ENCODE measurements around the gene INTS4.
"Not testable (repeated sequence)": the region's sequence is repeated elsewhere in the genome, so short reads cannot be mapped to it uniquely, and the experiment has no call there.

Gene INTS4

DNA sequence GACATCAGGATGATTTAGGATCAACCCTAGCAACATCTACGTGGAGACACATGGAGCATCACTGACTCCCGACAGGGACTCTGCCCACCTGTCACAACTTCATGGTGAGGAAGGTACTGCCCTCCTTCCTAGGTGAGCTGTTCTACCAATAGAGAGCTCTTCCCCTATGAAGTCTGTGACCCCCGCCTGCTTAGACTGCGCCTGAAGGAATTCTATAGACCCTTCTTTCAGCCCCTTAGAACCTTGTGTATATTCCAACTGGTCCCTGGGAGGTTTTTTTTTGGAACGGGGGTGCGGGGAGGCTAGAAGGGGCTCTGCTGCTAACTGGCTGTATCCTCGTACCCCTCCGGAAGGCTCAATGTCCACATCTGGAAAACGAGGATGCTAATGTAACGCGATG lies 566 bp downstream of the INTS4 start:
- H3K9me3 ChIP-seq (ENCODE audit: control extremely low read depth in 1 of 5, control insufficient read depth in 4 of 5, insufficient read depth in 2 of 5, low read depth in 1 of 5, low read length in 4 of 5) = no peaks in the 10 kb centered on the region
- ChIA-PET POLR2A (interaction anchor here (0.7 to 0.9 kb wide), 2 partner anchors 12 to 398 kb away, joined by 3 to 6 read pairs; no protein-coding TSS in a partner anchor), CTCF (interaction anchor here (1.0 to 1.2 kb wide), 2 partner anchors 52 to 174 kb away, joined by 3 to 4 read pairs; no protein-coding TSS in a partner anchor)
- H3K36me3 ChIP-seq (ENCODE audit: control insufficient read depth in 4 of 4, insufficient read depth in 4 of 4, low read length in 3 of 4) = peaks cover 4 to 23% (median 15%) of the 10 kb centered on the region in 4 experiments
- no peaks in the 10 kb centered on the region for H3K27me3 ChIP-seq (replicated peaks in 2 of 5; ENCODE audit: control insufficient read depth in 4 of 5, insufficient read depth in 5 of 5, low read length in 4 of 5)
- WGBS (ENCODE audit: insufficient coverage) = 10% methylated on average over 5 of the region's 11 CpGs
- peaks cover 12 to 20% (median 16%) of the 10 kb centered on the region in 4 experiments for H3K4me1 ChIP-seq (ENCODE audit: control extremely low read depth in 1 of 4, control insufficient read depth in 4 of 4, insufficient read depth in 4 of 4, low read length in 3 of 4)
- H3K27ac ChIP-seq (ENCODE audit: insufficient read depth in 1 of 2, low read depth in 1 of 2, low read length in 2 of 2, poor library complexity in 1 of 2, severe bottlenecking in 2 of 2) = peak overlapping the region; percentile 75 to 88
- no peak for DNase-seq
- H3K4me3 ChIP-seq (ENCODE audit: control insufficient read depth in 1 of 7, extremely low read depth in 1 of 7, insufficient read depth in 4 of 7, low read depth in 2 of 7, low read length in 6 of 7) = peak overlapping the region; percentile 63 to 99 (median 94)

- POLR2A ChIA-PET = no interaction called here
- Histone ChIP-seq H3K27me3 (replicated peaks in 2 of 5; ENCODE audit: control insufficient read depth in 4 of 5, insufficient read depth in 5 of 5, low read length in 4 of 5) (no peaks in the 10 kb centered on the region), H3K4me1 (ENCODE audit: control extremely low read depth in 1 of 4, control insufficient read depth in 4 of 4, insufficient read depth in 4 of 4, low read length in 3 of 4) (peaks cover 12 to 20% (median 16%) of the 10 kb centered on the region in 4 experiments), H3K4me3 (ENCODE audit: control insufficient read depth in 1 of 7, extremely low read depth in 1 of 7, insufficient read depth in 4 of 7, low read depth in 2 of 7, low read length in 6 of 7) (no peak overlapping the region), H3K27ac (ENCODE audit: insufficient read depth in 1 of 2, low read depth in 1 of 2, low read length in 2 of 2, poor library complexity in 1 of 2, severe bottlenecking in 2 of 2) (no peak overlapping the region), H3K9me3 (ENCODE audit: control extremely low read depth in 1 of 5, control insufficient read depth in 4 of 5, insufficient read depth in 2 of 5, low read depth in 1 of 5, low read length in 4 of 5) (no peaks in the 10 kb centered on the region), H3K36me3 (ENCODE audit: control insufficient read depth in 4 of 4, insufficient read depth in 4 of 4, low read length in 3 of 4) (peaks cover 4 to 46% (median 27%) of the 10 kb centered on the region in 4 experiments)
- DNase-seq = no peak
- WGBS (ENCODE audit: insufficient coverage) = 100% methylated on average over 3 of the region's 5 CpGs
- CTCF ChIA-PET = no interaction called here
Observed at GRCh38 chr11:77990981-77991380, 3.5 kb downstream of the INTS4 start.

- H3K36me3 ChIP-seq (ENCODE audit: control insufficient read depth in 4 of 4, insufficient read depth in 4 of 4, low read length in 3 of 4) = peaks cover 4 to 50% (median 34%) of the 10 kb centered on the region in 4 experiments
- DNase-seq; H3K4me1 ChIP-seq (ENCODE audit: control extremely low read depth in 1 of 4, control insufficient read depth in 4 of 4, insufficient read depth in 4 of 4, low read length in 3 of 4); H3K9me3 ChIP-seq (ENCODE audit: control extremely low read depth in 1 of 5, control insufficient read depth in 4 of 5, insufficient read depth in 2 of 5, low read depth in 1 of 5, low read length in 4 of 5); POLR2A ChIA-PET; H3K27ac ChIP-seq (ENCODE audit: insufficient read depth in 1 of 2, low read depth in 1 of 2, low read length in 2 of 2, poor library complexity in 1 of 2, severe bottlenecking in 2 of 2); CTCF ChIA-PET; H3K27me3 ChIP-seq (replicated peaks in 2 of 5; ENCODE audit: control insufficient read depth in 4 of 5, insufficient read depth in 5 of 5, low read length in 4 of 5); H3K4me3 ChIP-seq (ENCODE audit: control insufficient read depth in 1 of 7, extremely low read depth in 1 of 7, insufficient read depth in 4 of 7, low read depth in 2 of 7, low read length in 6 of 7): not testable (repeated sequence)
- WGBS (ENCODE audit: insufficient coverage) = 96% methylated on average over 3 of the region's 8 CpGs
Observed at GRCh38 chr11:77986456-77986855, 8.0 kb downstream of the INTS4 start.

DNA sequence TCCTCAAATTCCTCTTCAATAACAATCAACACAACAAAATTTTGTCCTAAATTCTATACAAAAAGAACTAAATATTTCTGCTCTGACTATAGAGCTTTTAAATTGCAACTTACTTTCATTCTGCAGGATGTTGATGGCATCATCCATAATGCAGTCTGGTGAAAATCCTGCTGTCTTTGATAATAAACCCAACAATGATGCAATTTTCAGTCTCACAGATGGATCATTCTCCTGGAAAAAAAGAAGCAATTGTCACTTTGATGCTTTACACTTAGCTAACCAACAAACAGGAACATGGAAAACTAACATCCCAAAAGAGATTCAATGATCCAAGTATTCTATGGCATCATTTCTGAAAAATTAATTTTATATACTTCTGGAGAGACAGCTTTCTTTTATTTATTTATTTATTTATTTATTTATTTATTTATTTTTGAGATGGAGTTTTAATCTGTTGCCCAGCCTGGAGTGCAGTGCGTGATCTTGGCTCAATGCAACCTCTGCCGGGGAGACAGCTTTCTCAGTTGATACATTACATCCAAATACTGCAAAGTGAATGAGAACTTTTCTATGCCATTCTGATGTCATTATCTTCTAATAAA lies 13.0 kb downstream of the INTS4 start:
- no peaks in the 10 kb centered on the region for H3K27me3 ChIP-seq (replicated peaks in 2 of 5; ENCODE audit: control insufficient read depth in 4 of 5, insufficient read depth in 5 of 5, low read length in 4 of 5)
- H3K27ac ChIP-seq (ENCODE audit: insufficient read depth in 1 of 2, low read depth in 1 of 2, low read length in 2 of 2, poor library complexity in 1 of 2, severe bottlenecking in 2 of 2) = no peak overlapping the region
- POLR2A ChIA-PET = interaction anchor here (0.6 kb wide), 1 partner anchor 13 kb away, joined by 6 read pairs; the partner anchor contains the start of gene INTS4
- CTCF ChIA-PET = interaction anchor here (1.3 to 1.5 kb wide), 2 partner anchors 15 to 65 kb away, joined by 3 read pairs; no protein-coding TSS in a partner anchor
- no peak overlapping the region for H3K4me3 ChIP-seq (ENCODE audit: control insufficient read depth in 1 of 7, extremely low read depth in 1 of 7, insufficient read depth in 4 of 7, low read depth in 2 of 7, low read length in 6 of 7)
- H3K4me1 ChIP-seq (ENCODE audit: control extremely low read depth in 1 of 4, control insufficient read depth in 4 of 4, insufficient read depth in 4 of 4, low read length in 3 of 4) = no peaks in the 10 kb centered on the region
- no CpG with 5 or more reads among the region's 2 CpGs for WGBS (ENCODE audit: insufficient coverage)
- H3K9me3 ChIP-seq (ENCODE audit: control extremely low read depth in 1 of 5, control insufficient read depth in 4 of 5, insufficient read depth in 2 of 5, low read depth in 1 of 5, low read length in 4 of 5) = no peaks in the 10 kb centered on the region
- no peak for DNase-seq
- H3K36me3 ChIP-seq (ENCODE audit: control insufficient read depth in 4 of 4, insufficient read depth in 4 of 4, low read length in 3 of 4) = peaks cover 4 to 43% (median 23%) of the 10 kb centered on the region in 4 experiments

DNA sequence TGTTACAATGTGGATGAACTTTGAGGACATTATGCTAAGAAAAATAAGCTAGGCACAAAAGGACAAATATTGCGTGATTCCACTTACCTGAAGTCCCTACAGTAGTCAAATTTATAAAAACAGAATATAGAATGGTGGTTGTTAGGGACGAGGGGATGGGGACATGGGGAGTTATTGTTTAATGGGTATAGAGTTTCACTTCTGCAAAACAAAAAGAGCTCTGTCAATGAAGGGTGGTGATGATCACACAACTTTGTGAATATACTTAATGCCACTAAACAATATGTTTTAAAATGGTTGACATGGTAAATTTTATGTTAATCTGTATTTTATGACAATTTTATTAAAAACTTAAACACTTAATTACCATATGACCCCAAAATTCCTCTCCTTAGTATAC lies 26.1 kb downstream of the INTS4 start:
- CTCF ChIA-PET = no interaction called here

GRCh38 chr11:77967753-77968152 lies 26.7 kb downstream of the INTS4 start:
- no peak for DNase-seq
- Histone ChIP-seq H3K27me3 (replicated peaks in 2 of 5; ENCODE audit: control insufficient read depth in 4 of 5, insufficient read depth in 5 of 5, low read length in 4 of 5) (no peaks in the 10 kb centered on the region), H3K36me3 (ENCODE audit: control insufficient read depth in 4 of 4, insufficient read depth in 4 of 4, low read length in 3 of 4) (peaks cover 2 to 23% (median 13%) of the 10 kb centered on the region in 4 experiments), H3K9me3 (ENCODE audit: control extremely low read depth in 1 of 5, control insufficient read depth in 4 of 5, insufficient read depth in 2 of 5, low read depth in 1 of 5, low read length in 4 of 5) (peaks cover 0 to 2% (median 0%) of the 10 kb centered on the region in 5 experiments), H3K27ac (ENCODE audit: insufficient read depth in 1 of 2, low read depth in 1 of 2, low read length in 2 of 2, poor library complexity in 1 of 2, severe bottlenecking in 2 of 2) (no peak overlapping the region), H3K4me1 (ENCODE audit: control extremely low read depth in 1 of 4, control insufficient read depth in 4 of 4, insufficient read depth in 4 of 4, low read length in 3 of 4) (no peaks in the 10 kb centered on the region), H3K4me3 (ENCODE audit: control insufficient read depth in 1 of 7, extremely low read depth in 1 of 7, insufficient read depth in 4 of 7, low read depth in 2 of 7, low read length in 6 of 7) (no peak overlapping the region)
- ChIA-PET POLR2A (no interaction called here), CTCF (no interaction called here)

More for the DNA sequence above, 26.1 kb downstream of the INTS4 start:
- H3K4me3 ChIP-seq (ENCODE audit: control insufficient read depth in 1 of 7, extremely low read depth in 1 of 7, insufficient read depth in 4 of 7, low read depth in 2 of 7, low read length in 6 of 7) = no peak overlapping the region
- no peaks in the 10 kb centered on the region for H3K27me3 ChIP-seq (replicated peaks in 2 of 5; ENCODE audit: control insufficient read depth in 4 of 5, insufficient read depth in 5 of 5, low read length in 4 of 5)
- POLR2A ChIA-PET = no interaction called here
- H3K9me3 ChIP-seq (ENCODE audit: control extremely low read depth in 1 of 5, control insufficient read depth in 4 of 5, insufficient read depth in 2 of 5, low read depth in 1 of 5, low read length in 4 of 5) = peaks cover 0 to 2% (median 0%) of the 10 kb centered on the region in 5 experiments
- no peak overlapping the region for H3K27ac ChIP-seq (ENCODE audit: insufficient read depth in 1 of 2, low read depth in 1 of 2, low read length in 2 of 2, poor library complexity in 1 of 2, severe bottlenecking in 2 of 2)
- WGBS (ENCODE audit: insufficient coverage) = no CpG with 5 or more reads among the region's 2 CpGs
- no peak for DNase-seq
- no peaks in the 10 kb centered on the region for H3K4me1 ChIP-seq (ENCODE audit: control extremely low read depth in 1 of 4, control insufficient read depth in 4 of 4, insufficient read depth in 4 of 4, low read length in 3 of 4)
- H3K36me3 ChIP-seq (ENCODE audit: control insufficient read depth in 4 of 4, insufficient read depth in 4 of 4, low read length in 3 of 4) = peaks cover 2 to 23% (median 13%) of the 10 kb centered on the region in 4 experiments

DNA sequence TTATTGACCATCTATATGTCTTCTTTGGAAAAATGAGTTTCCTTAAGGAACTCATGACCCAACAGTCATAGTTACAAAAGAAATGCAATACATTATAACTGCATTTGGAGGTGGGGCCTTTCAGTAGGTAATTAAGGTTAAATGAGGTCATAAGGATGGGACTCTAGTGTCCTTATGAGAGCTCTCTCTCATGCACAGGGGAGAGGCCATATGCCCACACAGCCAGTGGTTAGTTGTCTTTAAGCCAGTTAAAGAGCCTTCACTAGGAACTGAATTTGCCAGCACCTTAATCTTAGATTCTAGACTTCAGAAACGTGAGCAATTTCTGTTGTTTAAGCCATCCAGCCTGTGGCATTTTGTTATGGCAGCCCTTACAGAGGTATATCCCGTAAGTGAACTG lies 27.3 kb downstream of the INTS4 start:
- POLR2A ChIA-PET = no interaction called here
- whole genome bisulfite sequencing (ENCODE audit: insufficient coverage) = 100% methylated on average over 1 of the region's 2 CpGs

More for the DNA sequence above, 27.3 kb downstream of the INTS4 start:
- Histone ChIP-seq H3K4me1 (ENCODE audit: control extremely low read depth in 1 of 4, control insufficient read depth in 4 of 4, insufficient read depth in 4 of 4, low read length in 3 of 4) (no peaks in the 10 kb centered on the region), H3K9me3 (ENCODE audit: control extremely low read depth in 1 of 5, control insufficient read depth in 4 of 5, insufficient read depth in 2 of 5, low read depth in 1 of 5, low read length in 4 of 5) (peaks cover 0 to 2% (median 0%) of the 10 kb centered on the region in 5 experiments), H3K4me3 (ENCODE audit: control insufficient read depth in 1 of 7, extremely low read depth in 1 of 7, insufficient read depth in 4 of 7, low read depth in 2 of 7, low read length in 6 of 7) (no peak overlapping the region), H3K27ac (ENCODE audit: insufficient read depth in 1 of 2, low read depth in 1 of 2, low read length in 2 of 2, poor library complexity in 1 of 2, severe bottlenecking in 2 of 2) (no peak overlapping the region), H3K27me3 (replicated peaks in 2 of 5; ENCODE audit: control insufficient read depth in 4 of 5, insufficient read depth in 5 of 5, low read length in 4 of 5) (no peaks in the 10 kb centered on the region), H3K36me3 (ENCODE audit: control insufficient read depth in 4 of 4, insufficient read depth in 4 of 4, low read length in 3 of 4) (peaks cover 2 to 23% (median 13%) of the 10 kb centered on the region in 4 experiments)
- CTCF ChIA-PET = no interaction called here
- DNase-seq = no peak

All from common myeloid progenitor, CD34-positive (primary cell).